LNCAP (cell line): ENCODE results near the gene C1QTNF6.

ENCODE experiments used
- CTCF ChIP-seq: fragments of 450-650 bp; IDR thresholded peaks from 2 replicates; pipeline ENCODE4 v1.5.1; 2017; ENCODE audit warnings: mild to moderate bottlenecking

C1QTNF6 gene

GRCh38 chr22:37177221-37177620 lies 10.8 kb downstream of the C1QTNF6 start:
- no peak for TF ChIP-seq CTCF

- no peak for TF ChIP-seq CTCF
Measured at GRCh38 chr22:37176464-37177061, 11.5 kb downstream of the C1QTNF6 start.

GRCh38 chr22:37175414-37176281 lies 12.4 kb downstream of the C1QTNF6 start:
- TF ChIP-seq CTCF, result no peak

- TF ChIP-seq CTCF, result no peak
Measured at GRCh38 chr22:37174964-37175363, 13.1 kb downstream of the C1QTNF6 start.

GRCh38 chr22:37173709-37174108 lies 14.3 kb downstream of the C1QTNF6 start:
- TF ChIP-seq CTCF, result no peak

GRCh38 chr22:37172266-37173245 lies 15.5 kb downstream of the C1QTNF6 start:
- no peak for TF ChIP-seq CTCF

GRCh38 chr22:37171662-37172061 lies 16.4 kb downstream of the C1QTNF6 start:
- TF ChIP-seq CTCF, result no peak
